ENCODE data around the gene PNMA6A. TPM values are rescaled to one million over a fixed set of nuclear protein-coding genes. Genes with fewer than 3 reads are reported as not detected.
A peak's percentile ranks its signal among the peaks of the same experiment; 100 is the strongest.

Gene PNMA6A
- total and polyA plus RNA-seq, 9 of the 15 experiments (the other 6 are each of a cell fraction or from before 2014, with no cell fraction given), result 0.10 to 6.9 (median 1.3) TPM

GRCh38 chrX:153032397-153033118, 39.7 kb upstream of the PNMA6A start (continued):
- TF ChIP-seq ZNF398 (CRISPR knock-in tag; IDR thresholded peaks at IDR 0.05) (no peak), SAFB2 (IDR thresholded peaks at IDR 0.05; ENCODE audit: borderline replicate concordance, low read depth, low read length, severe bottlenecking) (no peak), CUX1 (CRISPR knock-in tag; IDR thresholded peaks at IDR 0.05) (no peak), MGA (IDR thresholded peaks at IDR 0.05) (peak; percentile 31; the same call in 1 of the 2 replicates), POLR2G (IDR thresholded peaks at IDR 0.05; ENCODE audit: low read depth, low read length) (peak; percentile 56)
